ENCODE results near the gene HAO2.

- TF ChIP-seq CTCF (conservative IDR thresholded peaks at IDR 0.05; ENCODE audit: low read depth in 2 of 2): no peak
- no peak for TF ChIP-seq STAT1 (IDR thresholded peaks at IDR 0.05; ENCODE audit: unreplicated experiment)
- no peak for TF ChIP-seq EZH2phosphoT487 (IDR thresholded peaks at IDR 0.05; ENCODE audit: unreplicated experiment)
- no peak for TF ChIP-seq REST (IDR thresholded peaks at IDR 0.05; ENCODE audit: unreplicated experiment)
These were observed 42.3 kb upstream of the HAO2 start for GRCh38 chr1:119326251-119326650.
